BJ (cell line): Measurements from ENCODE around the gene CYP3A5. TPM values are rescaled to one million over a fixed set of nuclear protein-coding genes. Genes with fewer than 3 reads are reported as not detected.
"Not testable (repeated sequence)": the region's sequence is repeated elsewhere in the genome, so short reads cannot be mapped to it uniquely, and the experiment has no call there.

Experiments used
- CTCF ChIA-PET: fragments of 350-600 bp; formaldehyde crosslinking; extraction: SDS; loops from one replicate; lab custom pipeline; 2021; ENCODE audit warnings: antibody characterized with exemption, inconsistent platforms; lab: Yijun Ruan, JAX
- POLR2A ChIA-PET: fragments of 300-600 bp; sonication (Branson Sonifier 250); formaldehyde crosslinking; extraction: SDS; loops from one replicate; lab custom pipeline; 2021; ENCODE audit warnings: antibody characterized with exemption; lab: Charles Lee
- DNase-seq: peaks from one replicate; pipeline ENCODE4 v3.0.0-alpha.2; 2011; ENCODE audit warnings: low read depth
- H3K27me3 ChIP-seq: 2 replicates; pipeline ENCODE4 v1.6.0; 2011; ENCODE audit warnings: low read length; ENCODE audit not compliant: control insufficient read depth, insufficient read depth
- H3K36me3 ChIP-seq: 2 replicates; pipeline ENCODE4 v1.5.1; 2011; ENCODE audit warnings: low read length; ENCODE audit not compliant: control insufficient read depth, insufficient read depth
- H3K4me3 ChIP-seq: 2 replicates; pipeline ENCODE4 v1.5.1; 2011; ENCODE audit warnings: low read depth, mild to moderate bottlenecking, control low read depth, low read length
- CTCF ChIP-seq: IDR thresholded peaks from 2 replicates; pipeline ENCODE4 v1.5.1; 2011; ENCODE audit warnings: low read depth, mild to moderate bottlenecking, control low read depth, inconsistent platforms, low read length, moderate library complexity; ENCODE audit not compliant: insufficient read depth
- polyA plus RNA-seq: library from polyadenylated mRNA; depleted of rRNA; stranded (reverse); fragments of >200 nt; gene quantifications from 2 replicates; pipeline ENCODE4 v1.2.3, GENCODE V29; 2011

The CYP3A5 gene
- polyA plus RNA-seq, 1 experiment: not detected

- POLR2A ChIA-PET: no interaction called here
- H3K36me3 ChIP-seq: no peaks in the 10 kb centered on the region
- no peaks in the 10 kb centered on the region; the same call in 1 of the 2 replicates for H3K27me3 ChIP-seq
- no peak for DNase-seq
- CTCF ChIA-PET: no interaction called here
- H3K4me3 ChIP-seq: no peak overlapping the region
- no peak for TF ChIP-seq CTCF
Observed at GRCh38 chr7:99713995-99714570, 34.3 kb upstream of the CYP3A5 start.

GRCh38 chr7:99709838-99710578 lies 30.2 kb upstream of the CYP3A5 start:
- DNase-seq: no peak
- no peak for TF ChIP-seq CTCF
- CTCF ChIA-PET: no interaction called here
- POLR2A ChIA-PET: no interaction called here
- Histone ChIP-seq H3K4me3 (no peak overlapping the region), H3K36me3 (no peaks in the 10 kb centered on the region), H3K27me3 (no peaks in the 10 kb centered on the region; the same call in 1 of the 2 replicates)

- H3K4me3 ChIP-seq: no peak overlapping the region
- TF ChIP-seq CTCF: no peak
- no peak for DNase-seq
- no peaks in the 10 kb centered on the region for H3K36me3 ChIP-seq
- no peaks in the 10 kb centered on the region for H3K27me3 ChIP-seq
- POLR2A ChIA-PET: no interaction called here
- CTCF ChIA-PET: no interaction called here
Observed at GRCh38 chr7:99709260-99709659, 29.5 kb upstream of the CYP3A5 start.

- no peak overlapping the region for H3K4me3 ChIP-seq
- H3K27me3 ChIP-seq: no peaks in the 10 kb centered on the region
- ChIA-PET POLR2A (no interaction called here), CTCF (no interaction called here)
- no peak for TF ChIP-seq CTCF
- no peaks in the 10 kb centered on the region for H3K36me3 ChIP-seq
- DNase-seq: no peak
Observed at GRCh38 chr7:99707096-99707495, 27.3 kb upstream of the CYP3A5 start.

GRCh38 chr7:99699946-99700345 lies 20.1 kb upstream of the CYP3A5 start:
- H3K4me3 ChIP-seq: no peak overlapping the region
- CTCF ChIA-PET: no interaction called here
- POLR2A ChIA-PET: no interaction called here
- no peak for TF ChIP-seq CTCF
- no peak for DNase-seq
- no peaks in the 10 kb centered on the region for H3K36me3 ChIP-seq
- H3K27me3 ChIP-seq: no peaks in the 10 kb centered on the region

- DNase-seq, H3K36me3 ChIP-seq, H3K4me3 ChIP-seq, CTCF ChIA-PET, H3K27me3 ChIP-seq: not testable (repeated sequence)
- POLR2A ChIA-PET: interaction anchor here (0.6 kb wide), 1 partner anchor 1980 kb away, joined by 3 read pairs; no protein-coding TSS in a partner anchor
Observed at GRCh38 chr7:99698867-99699730, 19.3 kb upstream of the CYP3A5 start.
